Nephron progenitor cell (in vitro differentiated cells): ENCODE results near the gene MED15.
"Not testable (repeated sequence)": the region's sequence is repeated elsewhere in the genome, so short reads cannot be mapped to it uniquely, and the experiment has no call there.

Experiments used
- DNase-seq: peaks from one replicate; pipeline ENCODE4 v3.0.0; 2021
- H3K27ac Mint-ChIP-seq: 2 replicates; pipeline ENCODE4 v1.8.0; 2021; ENCODE audit warnings: mild to moderate bottlenecking, moderate library complexity, mixed read lengths
- H3K27me3 Mint-ChIP-seq: 2 replicates; pipeline ENCODE4 v1.8.0; 2021; ENCODE audit warnings: mild to moderate bottlenecking, low read depth, mixed read lengths; ENCODE audit not compliant: poor library complexity
- H3K36me3 Mint-ChIP-seq: 2 replicates; pipeline ENCODE4 v1.8.0; 2021; ENCODE audit warnings: low read depth, mixed read lengths
- H3K4me1 Mint-ChIP-seq: 2 replicates; pipeline ENCODE4 v1.8.0; 2021; ENCODE audit warnings: mixed read lengths
- H3K4me3 Mint-ChIP-seq: 2 replicates; pipeline ENCODE4 v1.8.0; 2021; ENCODE audit warnings: mild to moderate bottlenecking, moderate library complexity, mixed read lengths
- H3K9me3 Mint-ChIP-seq: 2 replicates; pipeline ENCODE4 v1.8.0; 2021; ENCODE audit warnings: mild to moderate bottlenecking, moderate library complexity, mixed read lengths
- CTCF ChIP-seq: fragments of 200-600 bp; sonication (generic); IDR thresholded peaks from 2 replicates; pipeline ENCODE4 v1.5.0; 2021; ENCODE audit warnings: antibody characterized with exemption

MED15 gene

GRCh38 chr22:20464096-20464614, 43.3 kb upstream of the MED15 start:
- no peak overlapping the region for H3K4me3 Mint-ChIP-seq
- DNase-seq: no peak
- H3K9me3 Mint-ChIP-seq: no peaks in the 10 kb centered on the region
- H3K4me1 Mint-ChIP-seq: peaks cover 28% of the 10 kb centered on the region
- no peaks in the 10 kb centered on the region for H3K27me3 Mint-ChIP-seq
- no peak overlapping the region for H3K27ac Mint-ChIP-seq
- no peak for TF ChIP-seq CTCF
- peaks cover 25% of the 10 kb centered on the region for H3K36me3 Mint-ChIP-seq

- peaks cover 26% of the 10 kb centered on the region for H3K36me3 Mint-ChIP-seq
- H3K4me3 Mint-ChIP-seq: no peak overlapping the region
- no peak overlapping the region for H3K27ac Mint-ChIP-seq
- H3K27me3 Mint-ChIP-seq: no peaks in the 10 kb centered on the region
- no peak for TF ChIP-seq CTCF
- peaks cover 23% of the 10 kb centered on the region for H3K4me1 Mint-ChIP-seq
- no peaks in the 10 kb centered on the region for H3K9me3 Mint-ChIP-seq
- DNase-seq: no peak
Measured at GRCh38 chr22:20464912-20465758, 42.3 kb upstream of the MED15 start.

GRCh38 chr22:20465759-20466077, 41.7 kb upstream of the MED15 start:
- no peak overlapping the region for H3K27ac Mint-ChIP-seq
- no peaks in the 10 kb centered on the region for H3K9me3 Mint-ChIP-seq
- no peaks in the 10 kb centered on the region for H3K27me3 Mint-ChIP-seq
- peaks cover 31% of the 10 kb centered on the region for H3K36me3 Mint-ChIP-seq
- no peak overlapping the region for H3K4me3 Mint-ChIP-seq
- no peak for DNase-seq
- peaks cover 23% of the 10 kb centered on the region for H3K4me1 Mint-ChIP-seq
- no peak for TF ChIP-seq CTCF

- DNase-seq: no peak
- peaks cover 42% of the 10 kb centered on the region for H3K36me3 Mint-ChIP-seq
- no peak overlapping the region for H3K27ac Mint-ChIP-seq
- TF ChIP-seq CTCF: no peak
- peaks cover 23% of the 10 kb centered on the region for H3K4me1 Mint-ChIP-seq
- no peak overlapping the region for H3K4me3 Mint-ChIP-seq
- H3K27me3 Mint-ChIP-seq: no peaks in the 10 kb centered on the region
- H3K9me3 Mint-ChIP-seq: no peaks in the 10 kb centered on the region
Measured at GRCh38 chr22:20466659-20467379, 40.6 kb upstream of the MED15 start.

- no peaks in the 10 kb centered on the region for H3K9me3 Mint-ChIP-seq
- H3K36me3 Mint-ChIP-seq: peaks cover 36% of the 10 kb centered on the region
- no peak for DNase-seq
- peaks cover 23% of the 10 kb centered on the region for H3K4me1 Mint-ChIP-seq
- TF ChIP-seq CTCF: no peak
- peak overlapping the region; percentile 52 for H3K27ac Mint-ChIP-seq
- H3K4me3 Mint-ChIP-seq: no peak overlapping the region
- H3K27me3 Mint-ChIP-seq: no peaks in the 10 kb centered on the region
Measured at GRCh38 chr22:20469110-20469868, 38.1 kb upstream of the MED15 start.

GRCh38 chr22:20470525-20470924, 36.9 kb upstream of the MED15 start:
- peak overlapping the region; percentile 3 for H3K27ac Mint-ChIP-seq

More at GRCh38 chr22:20470525-20470924, 36.9 kb upstream of the MED15 start:
- not testable (repeated sequence) for H3K27me3 Mint-ChIP-seq, H3K4me3 Mint-ChIP-seq, DNase-seq, H3K9me3 Mint-ChIP-seq
- Mint-ChIP-seq H3K36me3 (peaks cover 28% of the 10 kb centered on the region), H3K4me1 (peaks cover 20% of the 10 kb centered on the region)
